ENCODE measurements around the gene PUM1.

The PUM1 gene

DNA sequence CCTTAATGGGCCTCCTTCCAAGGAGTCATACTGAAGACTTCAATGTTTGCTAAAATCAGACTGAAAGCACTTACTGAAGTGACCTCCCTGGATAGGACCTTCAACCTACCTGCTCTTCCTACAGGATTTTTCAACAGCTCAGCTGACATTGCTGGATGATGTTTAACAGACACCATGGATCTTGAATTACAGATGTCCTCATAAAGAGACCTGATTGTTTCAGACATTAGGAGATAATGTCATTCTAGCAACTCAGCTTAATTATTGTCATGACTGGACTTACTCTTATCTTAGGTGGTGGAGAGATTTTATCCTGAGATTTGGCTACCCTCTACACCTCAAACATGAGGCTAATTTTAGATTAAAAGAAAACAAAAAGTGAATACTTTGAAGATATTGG is 83.1 kb downstream of the PUM1 start:
- peaks cover 86% of the 10 kb centered on the region for H3K36me3 ChIP-seq (ENCODE audit: control insufficient read depth, low read length)
- H3K4me2 ChIP-seq (ENCODE audit: low read length) = no peak overlapping the region; the same call in 1 of the 2 replicates
- no peak overlapping the region for H3K27ac ChIP-seq (ENCODE audit: low read depth, low read length)
- no peak overlapping the region for H3K4me3 ChIP-seq (ENCODE audit: low read length)
- H3K27me3 ChIP-seq (ENCODE audit: control insufficient read depth, low read length) = no peaks in the 10 kb centered on the region
- peaks cover 12% of the 10 kb centered on the region; the same call in 1 of the 2 replicates for H4K20me1 ChIP-seq (ENCODE audit: control insufficient read depth, insufficient read depth, low read depth, low read length)
- no peaks in the 10 kb centered on the region for H3K9me2 ChIP-seq (replicated peaks; ENCODE audit: control insufficient read depth, low read length)
- peaks cover 85% of the 10 kb centered on the region for H3K79me2 ChIP-seq (ENCODE audit: control insufficient read depth, low read length)
- H3K9me3 ChIP-seq (ENCODE audit: control insufficient read depth, insufficient read depth, low read length) = no peaks in the 10 kb centered on the region
- H3F3A ChIP-seq (ENCODE audit: control insufficient read depth, insufficient read depth) = 0 out of 2 replicates have a peak, but pooled peaks cover 3% of the 10 kb centered on the region
- TF ChIP-seq, protein P1, sequence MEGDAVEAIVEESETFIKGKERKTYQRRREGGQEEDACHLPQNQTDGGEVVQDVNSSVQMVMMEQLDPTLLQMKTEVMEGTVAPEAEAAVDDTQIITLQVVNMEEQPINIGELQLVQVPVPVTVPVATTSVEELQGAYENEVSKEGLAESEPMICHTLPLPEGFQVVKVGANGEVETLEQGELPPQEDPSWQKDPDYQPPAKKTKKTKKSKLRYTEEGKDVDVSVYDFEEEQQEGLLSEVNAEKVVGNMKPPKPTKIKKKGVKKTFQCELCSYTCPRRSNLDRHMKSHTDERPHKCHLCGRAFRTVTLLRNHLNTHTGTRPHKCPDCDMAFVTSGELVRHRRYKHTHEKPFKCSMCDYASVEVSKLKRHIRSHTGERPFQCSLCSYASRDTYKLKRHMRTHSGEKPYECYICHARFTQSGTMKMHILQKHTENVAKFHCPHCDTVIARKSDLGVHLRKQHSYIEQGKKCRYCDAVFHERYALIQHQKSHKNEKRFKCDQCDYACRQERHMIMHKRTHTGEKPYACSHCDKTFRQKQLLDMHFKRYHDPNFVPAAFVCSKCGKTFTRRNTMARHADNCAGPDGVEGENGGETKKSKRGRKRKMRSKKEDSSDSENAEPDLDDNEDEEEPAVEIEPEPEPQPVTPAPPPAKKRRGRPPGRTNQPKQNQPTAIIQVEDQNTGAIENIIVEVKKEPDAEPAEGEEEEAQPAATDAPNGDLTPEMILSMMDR (IDR thresholded peaks at IDR 0.05; ENCODE audit: low read depth, low read length, poor library complexity, severe bottlenecking) = no peak
- no peak for TF ChIP-seq EZH2phosphoT487 (IDR thresholded peaks at IDR 0.05; ENCODE audit: borderline replicate concordance, low read length)
- H3K4me1 ChIP-seq (ENCODE audit: control insufficient read depth, low read length) = peaks cover 25% of the 10 kb centered on the region

DNA sequence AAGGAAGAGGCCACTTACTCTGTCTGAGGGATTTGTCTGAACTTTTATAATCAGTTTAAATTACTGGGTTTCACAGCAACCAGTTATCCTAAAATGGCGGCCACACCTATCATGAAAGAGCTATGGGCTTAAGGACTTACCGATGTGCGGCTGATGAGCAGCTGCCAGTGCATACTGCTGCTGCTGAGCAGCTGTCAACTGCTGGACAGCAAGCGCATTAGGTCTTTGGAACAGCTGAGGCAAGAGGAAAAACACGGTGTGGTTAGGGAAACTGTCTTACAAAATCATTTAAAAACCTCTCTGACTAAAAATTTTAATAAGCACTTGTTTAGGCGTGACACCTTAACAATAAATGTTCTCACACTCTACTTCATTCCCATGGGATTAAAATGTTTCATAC is 84.3 kb downstream of the PUM1 start:
- Histone ChIP-seq H3K4me3 (ENCODE audit: low read length) (no peak overlapping the region), H3K79me2 (ENCODE audit: control insufficient read depth, low read length) (peaks cover 85% of the 10 kb centered on the region), H3K36me3 (ENCODE audit: control insufficient read depth, low read length) (peaks cover 91% of the 10 kb centered on the region), H4K20me1 (ENCODE audit: control insufficient read depth, insufficient read depth, low read depth, low read length) (peaks cover 12% of the 10 kb centered on the region; the same call in 1 of the 2 replicates), H3K4me2 (ENCODE audit: low read length) (no peak overlapping the region), H3K4me1 (ENCODE audit: control insufficient read depth, low read length) (peaks cover 34% of the 10 kb centered on the region), H3K27ac (ENCODE audit: low read depth, low read length) (no peak overlapping the region), H3K27me3 (ENCODE audit: control insufficient read depth, low read length) (no peaks in the 10 kb centered on the region), H3F3A (ENCODE audit: control insufficient read depth, insufficient read depth) (peaks cover 8% of the 10 kb centered on the region; the same call in 1 of the 2 replicates), H3K9me3 (ENCODE audit: control insufficient read depth, insufficient read depth, low read length) (no peaks in the 10 kb centered on the region), H3K9me2 (replicated peaks; ENCODE audit: control insufficient read depth, low read length) (no peaks in the 10 kb centered on the region)
- no peak for TF ChIP-seq EZH2phosphoT487 (IDR thresholded peaks at IDR 0.05; ENCODE audit: borderline replicate concordance, low read length)
- TF ChIP-seq, protein P1 (IDR thresholded peaks at IDR 0.05; ENCODE audit: low read depth, low read length, poor library complexity, severe bottlenecking) = no peak

DNA sequence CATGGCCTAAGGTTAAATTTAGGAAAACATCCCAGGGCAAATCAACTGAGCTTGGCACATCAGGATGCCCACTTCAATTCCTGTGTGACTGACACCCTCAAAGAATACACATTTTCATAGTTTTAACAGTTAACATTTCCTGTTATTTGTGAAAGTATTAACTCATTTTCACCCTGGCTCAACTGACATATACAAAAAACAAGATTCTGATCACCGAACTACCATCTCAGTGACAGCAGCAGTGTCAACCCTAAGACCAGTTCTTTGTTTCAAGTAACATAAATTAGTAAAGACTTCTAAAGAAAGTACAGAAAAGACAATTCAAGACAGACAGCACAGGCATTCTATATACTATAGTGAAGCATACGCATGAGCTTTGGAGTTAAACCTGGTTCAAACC is 88.0 kb downstream of the PUM1 start:
- peaks cover 74% of the 10 kb centered on the region for H3K79me2 ChIP-seq (ENCODE audit: control insufficient read depth, low read length)
- H3K9me2 ChIP-seq (replicated peaks; ENCODE audit: control insufficient read depth, low read length) = no peaks in the 10 kb centered on the region
- no peak overlapping the region for H3K27ac ChIP-seq (ENCODE audit: low read depth, low read length)
- H3K4me2 ChIP-seq (ENCODE audit: low read length) = no peak overlapping the region
- peaks cover 12% of the 10 kb centered on the region for H3K4me1 ChIP-seq (ENCODE audit: control insufficient read depth, low read length)
- H3K4me3 ChIP-seq (ENCODE audit: low read length) = no peak overlapping the region
- peaks cover 5% of the 10 kb centered on the region; the same call in 1 of the 2 replicates for H4K20me1 ChIP-seq (ENCODE audit: control insufficient read depth, insufficient read depth, low read depth, low read length)
- peaks cover 92% of the 10 kb centered on the region for H3K36me3 ChIP-seq (ENCODE audit: control insufficient read depth, low read length)
- no peak for TF ChIP-seq EZH2phosphoT487 (IDR thresholded peaks at IDR 0.05; ENCODE audit: borderline replicate concordance, low read length)
- TF ChIP-seq, protein P1 (IDR thresholded peaks at IDR 0.05; ENCODE audit: low read depth, low read length, poor library complexity, severe bottlenecking) = no peak
- H3K9me3 ChIP-seq (ENCODE audit: control insufficient read depth, insufficient read depth, low read length) = no peaks in the 10 kb centered on the region
- H3F3A ChIP-seq (ENCODE audit: control insufficient read depth, insufficient read depth) = peaks cover 6% of the 10 kb centered on the region; the same call in 1 of the 2 replicates
- H3K27me3 ChIP-seq (ENCODE audit: control insufficient read depth, low read length) = no peaks in the 10 kb centered on the region
